Measurements from ENCODE around the gene MFN2. TPM values are rescaled to one million over a fixed set of nuclear protein-coding genes. Genes with fewer than 3 reads are reported as not detected.

MFN2 gene
- 10 to 100 TPM; 54.7 to 65.9 (median 55.8) TPM for total RNA-seq
- 38.4 TPM for total RNA-seq (2013)

DNA sequence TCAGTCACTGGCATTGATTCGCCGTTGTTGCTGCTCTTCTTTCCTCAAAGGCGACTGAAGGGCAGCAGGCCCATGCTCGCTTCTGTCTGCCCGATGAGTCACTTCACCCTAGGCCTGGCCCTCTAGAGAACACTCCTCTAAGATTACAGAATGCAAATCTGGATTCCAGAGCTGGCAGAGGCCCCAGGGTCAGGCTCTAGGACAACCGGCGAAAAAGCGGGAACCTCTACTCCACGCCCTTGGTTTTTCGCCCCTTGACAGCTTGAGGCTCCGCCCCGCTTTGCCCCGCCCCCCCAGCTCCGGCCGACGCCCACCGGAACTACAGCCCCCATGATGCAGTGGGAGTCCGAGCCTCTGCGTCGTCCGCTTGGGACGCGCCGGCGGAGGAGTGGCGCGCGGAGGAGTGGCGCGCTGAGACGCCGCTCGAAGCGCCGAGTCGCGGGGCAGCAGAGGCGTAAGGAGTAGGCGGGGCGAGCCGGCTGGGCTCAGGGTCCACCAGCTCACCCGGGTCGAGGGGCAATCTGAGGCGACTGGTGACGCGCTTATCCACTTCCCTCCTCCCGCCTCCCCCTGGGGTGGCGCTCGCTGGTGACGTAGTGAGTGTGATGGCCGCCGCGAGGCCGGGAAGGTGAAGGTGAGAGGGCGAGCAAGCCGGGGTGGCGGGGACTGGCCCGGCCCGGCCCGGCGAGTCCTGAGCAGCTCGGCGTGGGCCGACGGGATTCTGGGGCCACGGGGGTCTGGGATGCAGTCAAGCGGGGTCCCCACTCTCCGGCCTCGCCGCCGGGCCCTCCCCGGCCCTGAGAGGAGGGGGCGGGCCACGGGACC is at the start of gene MFN2:
Gene MFN2, plus strand, starts transcription at position 594 of the 825 bp plus-strand sequence. CDS start 8,725 bp downstream, outside the sequence.
- ATAC-seq = peak; percentile 89 to 97 (median 92)
- Histone ChIP-seq H3K27ac (ENCODE audit: low read length) (peak within 1 kb of the TSS; percentile 93), H3K9me3 (ENCODE audit: control insufficient read depth, insufficient read depth, low read length) (no peaks in the 10 kb centered on the region), H3K36me3 (ENCODE audit: control insufficient read depth, insufficient read depth, low read length) (peaks cover 16% of the 10 kb centered on the region), H3K27me3 (ENCODE audit: control insufficient read depth, insufficient read depth, low read length) (no peaks in the 10 kb centered on the region), H3K4me3 (ENCODE audit: low read length) (peak within 1 kb of the TSS; percentile 75), H3K4me1 (ENCODE audit: control insufficient read depth, insufficient read depth, low read length) (peaks cover 15% of the 10 kb centered on the region)
- no peaks in the 10 kb centered on the region for H3K36me3 Mint-ChIP-seq
- H3K9me3 Mint-ChIP-seq = no peaks in the 10 kb centered on the region
- peak within 1 kb of the TSS; percentile 94 for H3K4me3 Mint-ChIP-seq
- WGBS (ENCODE audit: insufficient coverage) = 1% methylated on average over 73 of the region's 74 CpGs
- peaks cover 44 to 48% of the 10 kb centered on the region in 2 donors for H3K4me1 Mint-ChIP-seq
- peak; percentile 93 to 95 for DNase-seq
- no peak for TF ChIP-seq CTCF (IDR thresholded peaks at IDR 0.05)
- no peaks in the 10 kb centered on the region for H3K27me3 Mint-ChIP-seq (ENCODE audit: low read depth in 2 of 2)
- peak within 1 kb of the TSS; percentile 86 to 96 for H3K27ac Mint-ChIP-seq
- intact Hi-C loops (cut with micrococcal nuclease) = loop anchor here (1.0 kb wide), 2 partner anchors 39 to 54 kb away; partner anchors contain the start of genes KIAA2013 and MIIP

GRCh38 chr1:11930571-11931445 is 49.4 kb upstream of the MFN2 start:
- 89% methylated on average over 7 of the region's 7 CpGs for WGBS (ENCODE audit: insufficient coverage)
- Mint-ChIP-seq H3K27ac (no peak overlapping the region), H3K36me3 (no peaks in the 10 kb centered on the region), H3K4me3 (no peak overlapping the region), H3K4me1 (no peaks in the 10 kb centered on the region), H3K9me3 (no peaks in the 10 kb centered on the region), H3K27me3 (ENCODE audit: low read depth in 2 of 2) (no peaks in the 10 kb centered on the region)
- Histone ChIP-seq H3K36me3 (ENCODE audit: control insufficient read depth, insufficient read depth, low read length) (no peaks in the 10 kb centered on the region), H3K27ac (ENCODE audit: low read length) (no peak overlapping the region), H3K4me3 (ENCODE audit: low read length) (no peak overlapping the region), H3K4me1 (ENCODE audit: control insufficient read depth, insufficient read depth, low read length) (peaks cover 19% of the 10 kb centered on the region), H3K27me3 (ENCODE audit: control insufficient read depth, insufficient read depth, low read length) (no peaks in the 10 kb centered on the region), H3K9me3 (ENCODE audit: control insufficient read depth, insufficient read depth, low read length) (no peaks in the 10 kb centered on the region)
- no peak for TF ChIP-seq CTCF (IDR thresholded peaks at IDR 0.05)
- no peak for DNase-seq
- ATAC-seq = no peak
- intact Hi-C loops (cut with micrococcal nuclease) = no loop called here

DNA sequence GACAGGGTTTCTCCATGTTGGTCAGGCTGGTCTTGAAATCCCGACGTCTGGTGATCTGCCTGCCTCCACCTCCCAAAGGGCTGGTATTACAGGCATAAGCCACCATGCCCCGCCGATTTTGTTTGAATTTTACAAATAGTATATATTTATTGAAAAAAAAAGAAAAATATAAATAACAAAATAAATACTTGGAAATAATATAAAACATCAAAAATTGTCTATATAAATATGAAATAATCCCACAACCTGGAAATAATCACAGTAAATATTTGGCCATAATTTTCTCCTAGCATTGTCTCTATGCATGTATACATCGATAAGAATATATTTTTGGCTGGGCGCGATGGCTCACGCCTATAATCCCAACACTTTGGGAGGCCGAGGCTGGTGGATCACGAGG is 48.4 kb upstream of the MFN2 start:
- no peak for DNase-seq

More for the DNA sequence above, 48.4 kb upstream of the MFN2 start:
- Mint-ChIP-seq H3K9me3 (no peaks in the 10 kb centered on the region), H3K4me3 (no peak overlapping the region), H3K36me3 (no peaks in the 10 kb centered on the region), H3K4me1 (no peaks in the 10 kb centered on the region), H3K27ac (no peak overlapping the region), H3K27me3 (ENCODE audit: low read depth in 2 of 2) (no peaks in the 10 kb centered on the region)
- H3K27me3 ChIP-seq (ENCODE audit: control insufficient read depth, insufficient read depth, low read length) = no peaks in the 10 kb centered on the region
- WGBS (ENCODE audit: insufficient coverage) = 92% methylated on average over 8 of the region's 10 CpGs
- no peak overlapping the region for H3K4me3 ChIP-seq (ENCODE audit: low read length)
- no peak overlapping the region for H3K27ac ChIP-seq (ENCODE audit: low read length)
- intact Hi-C loops (cut with micrococcal nuclease) = no loop called here
- no peak for TF ChIP-seq CTCF (IDR thresholded peaks at IDR 0.05)
- H3K9me3 ChIP-seq (ENCODE audit: control insufficient read depth, insufficient read depth, low read length) = no peaks in the 10 kb centered on the region
- H3K36me3 ChIP-seq (ENCODE audit: control insufficient read depth, insufficient read depth, low read length) = no peaks in the 10 kb centered on the region
- ATAC-seq = no peak
- peaks cover 14% of the 10 kb centered on the region for H3K4me1 ChIP-seq (ENCODE audit: control insufficient read depth, insufficient read depth, low read length)

Data from natural killer cell (primary cell).